Gastroesophageal sphincter (tissue), 3 donors: ENCODE measurements around the gene RNF44.

Experiments
- CTCF ChIP-seq, 4 experiments: fragments of 200-600 bp in 2 of 4; fragments of 450-650 bp in 2 of 4; sonication (generic) in 1 of 4; IDR thresholded peaks; one replicate each; pipeline ENCODE4 v1.5.1; 2017 to 2019; ENCODE audit warnings: antibody characterized with exemption in 4 of 4, mild to moderate bottlenecking in 2 of 4, moderate library complexity in 2 of 4
- POLR2A ChIP-seq, 2 donors: fragments of 450-650 bp; IDR thresholded peaks; one replicate each; pipeline ENCODE4 v1.6.1; 2017; ENCODE audit warnings: antibody characterized with exemption in 2 of 2, mild to moderate bottlenecking in 2 of 2, moderate library complexity in 1 of 2
- POLR2AphosphoS5 ChIP-seq: sonication (generic); formaldehyde crosslinking; IDR thresholded peaks from one replicate; pipeline ENCODE4 v1.6.1; 2017; ENCODE audit warnings: antibody characterized with exemption

GRCh38 chr5:176499273-176499672 lies 37.9 kb downstream of the RNF44 start:
- TF ChIP-seq CTCF (IDR thresholded peaks at IDR 0.05), result no peak
- no peak for TF ChIP-seq POLR2A (IDR thresholded peaks at IDR 0.05)
- TF ChIP-seq POLR2AphosphoS5, result no peak
